Neutrophil (primary cell): Measurements from ENCODE around the gene SLC35F1.

ENCODE experiments used
- H3K27ac ChIP-seq: fragments of 200-600 bp; sonication (generic); 2 replicates; pipeline ENCODE4 v1.5.1; 2016; ENCODE audit warnings: mild to moderate bottlenecking, moderate library complexity
- H3K27me3 ChIP-seq: fragments of 200-600 bp; sonication (generic); 2 replicates; pipeline ENCODE4 v1.6.0; 2016; ENCODE audit warnings: mild to moderate bottlenecking
- H3K36me3 ChIP-seq: fragments of 200-600 bp; sonication (generic); 2 replicates; pipeline ENCODE4 v1.5.1; 2017
- H3K4me1 ChIP-seq, 2 experiments: fragments of 200-600 bp in 1 of 2; sonication (generic) in 1 of 2; 1 replicate in 1 of 2; 2 replicates in 1 of 2; pipeline versions ENCODE4 v1.5.1 to v1.6.1; 2013 to 2016; ENCODE audit warnings: low read depth in 1 of 2, low read length in 1 of 2, mild to moderate bottlenecking in 1 of 2, moderate library complexity in 1 of 2; ENCODE audit not compliant: control insufficient read depth in 1 of 2, insufficient read depth in 1 of 2
- H3K4me3 ChIP-seq, 2 experiments: fragments of 200-600 bp in 1 of 2; sonication (generic) in 1 of 2; 1 replicate in 1 of 2; 2 replicates in 1 of 2; pipeline ENCODE4 v1.5.1; 2013 to 2016; ENCODE audit warnings: low read depth in 1 of 2, low read length in 1 of 2, mild to moderate bottlenecking in 1 of 2, moderate library complexity in 1 of 2
- H3K9me3 ChIP-seq: fragments of 200-600 bp; sonication (generic); 2 replicates; pipeline ENCODE4 v1.5.1; 2016
- TF ChIP-seq, protein P1 (sequence below): fragments of 200-600 bp; sonication (generic); IDR thresholded peaks from 2 replicates; pipeline ENCODE4 v1.5.1; 2016; ENCODE audit warnings: antibody characterized with exemption

The SLC35F1 gene

DNA sequence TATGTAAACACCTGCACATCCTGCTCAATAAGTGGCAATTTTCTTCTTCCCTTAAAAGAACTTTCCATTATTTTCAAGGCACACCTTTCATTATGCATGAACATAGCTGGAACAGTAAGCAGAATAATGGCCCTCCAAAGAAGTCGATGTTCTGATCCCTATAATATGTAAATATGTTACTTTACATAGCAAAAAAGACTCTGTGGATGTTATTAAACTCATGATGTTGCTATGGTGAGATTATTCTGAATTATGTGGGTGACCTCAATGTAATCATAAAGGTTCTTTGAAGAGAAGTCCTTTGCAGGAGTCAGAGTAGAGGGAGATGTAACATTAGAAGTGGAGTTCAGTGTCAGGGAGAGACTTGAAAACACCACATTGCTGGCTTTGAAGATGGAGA is 341.1 kb downstream of the SLC35F1 start:
- TF ChIP-seq, protein P1, sequence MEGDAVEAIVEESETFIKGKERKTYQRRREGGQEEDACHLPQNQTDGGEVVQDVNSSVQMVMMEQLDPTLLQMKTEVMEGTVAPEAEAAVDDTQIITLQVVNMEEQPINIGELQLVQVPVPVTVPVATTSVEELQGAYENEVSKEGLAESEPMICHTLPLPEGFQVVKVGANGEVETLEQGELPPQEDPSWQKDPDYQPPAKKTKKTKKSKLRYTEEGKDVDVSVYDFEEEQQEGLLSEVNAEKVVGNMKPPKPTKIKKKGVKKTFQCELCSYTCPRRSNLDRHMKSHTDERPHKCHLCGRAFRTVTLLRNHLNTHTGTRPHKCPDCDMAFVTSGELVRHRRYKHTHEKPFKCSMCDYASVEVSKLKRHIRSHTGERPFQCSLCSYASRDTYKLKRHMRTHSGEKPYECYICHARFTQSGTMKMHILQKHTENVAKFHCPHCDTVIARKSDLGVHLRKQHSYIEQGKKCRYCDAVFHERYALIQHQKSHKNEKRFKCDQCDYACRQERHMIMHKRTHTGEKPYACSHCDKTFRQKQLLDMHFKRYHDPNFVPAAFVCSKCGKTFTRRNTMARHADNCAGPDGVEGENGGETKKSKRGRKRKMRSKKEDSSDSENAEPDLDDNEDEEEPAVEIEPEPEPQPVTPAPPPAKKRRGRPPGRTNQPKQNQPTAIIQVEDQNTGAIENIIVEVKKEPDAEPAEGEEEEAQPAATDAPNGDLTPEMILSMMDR = no peak
- Histone ChIP-seq H3K4me1 (no peaks in the 10 kb centered on the region), H3K27ac (no peak overlapping the region), H3K36me3 (no peaks in the 10 kb centered on the region), H3K27me3 (no peaks in the 10 kb centered on the region), H3K9me3 (no peaks in the 10 kb centered on the region), H3K4me3 (no peak overlapping the region)

DNA sequence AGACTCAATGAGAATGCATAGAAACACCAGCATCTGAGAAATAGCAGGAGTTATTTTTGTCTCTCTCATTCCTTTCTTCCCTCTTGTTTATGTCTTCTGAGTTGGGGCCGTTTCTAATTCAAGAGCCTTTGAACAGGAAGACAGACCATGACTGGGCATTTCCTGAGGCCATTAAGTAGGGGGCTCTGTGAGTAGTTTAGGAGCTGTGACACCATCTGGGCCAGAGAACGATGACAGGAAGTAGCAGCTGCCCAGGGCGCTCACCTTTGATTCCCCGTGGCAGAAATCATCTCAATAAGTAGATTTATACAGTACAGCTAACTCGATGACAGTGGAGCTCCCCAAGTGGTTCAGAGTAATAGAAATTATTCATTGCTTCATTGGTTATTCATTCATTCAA is 342.6 kb downstream of the SLC35F1 start:
- Histone ChIP-seq H3K27ac (no peak overlapping the region), H3K36me3 (no peaks in the 10 kb centered on the region), H3K9me3 (no peaks in the 10 kb centered on the region), H3K4me1 (no peaks in the 10 kb centered on the region), H3K4me3 (no peak overlapping the region), H3K27me3 (no peaks in the 10 kb centered on the region)
- TF ChIP-seq, protein P1 = no peak

DNA sequence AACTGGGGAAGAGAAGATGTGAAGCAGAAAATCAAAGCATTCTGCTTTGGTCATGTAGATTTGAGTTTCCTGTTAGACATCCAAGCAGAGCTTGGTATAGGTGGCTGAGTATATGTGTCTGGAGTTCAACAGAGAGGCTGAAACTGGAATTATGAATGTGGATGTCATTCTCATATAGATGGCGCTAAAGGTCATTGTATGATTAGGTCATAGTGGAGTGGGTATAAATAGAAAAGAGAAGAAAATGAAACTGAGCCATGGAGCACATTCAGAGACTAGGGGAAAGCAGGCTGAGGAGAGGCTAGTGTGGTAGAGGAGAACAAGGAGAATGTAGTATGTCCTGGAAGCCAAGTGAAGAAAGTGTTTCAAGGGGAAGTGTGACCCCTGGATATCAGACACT is 345.4 kb downstream of the SLC35F1 start:
- Histone ChIP-seq H3K36me3 (no peaks in the 10 kb centered on the region), H3K4me3 (no peak overlapping the region), H3K4me1 (no peaks in the 10 kb centered on the region), H3K27ac (no peak overlapping the region), H3K27me3 (no peaks in the 10 kb centered on the region), H3K9me3 (no peaks in the 10 kb centered on the region)
- TF ChIP-seq, protein P1 = no peak

DNA sequence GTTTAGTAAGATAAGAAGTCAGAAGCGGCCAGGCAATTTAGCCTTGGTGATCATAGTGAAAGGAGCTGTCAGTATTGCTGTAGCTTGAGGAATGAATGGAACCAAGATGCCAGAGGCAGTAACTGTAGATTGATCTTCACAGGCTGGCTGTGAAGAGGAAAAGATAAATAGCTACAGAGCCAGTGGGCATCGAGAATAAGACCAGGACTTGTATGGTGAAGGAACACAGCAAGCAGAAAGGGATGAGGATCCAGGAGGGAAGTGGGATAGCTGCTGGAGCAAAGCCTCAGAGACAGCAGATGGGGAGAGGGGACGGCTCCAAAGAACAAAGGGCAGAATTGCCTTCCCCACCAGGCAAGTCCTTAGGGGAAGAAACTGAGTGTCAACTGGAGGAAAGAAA is 346.7 kb downstream of the SLC35F1 start:
- no peaks in the 10 kb centered on the region for H3K36me3 ChIP-seq
- no peak overlapping the region for H3K27ac ChIP-seq
- no peaks in the 10 kb centered on the region for H3K27me3 ChIP-seq
- no peaks in the 10 kb centered on the region for H3K4me1 ChIP-seq
- no peak overlapping the region for H3K4me3 ChIP-seq
- TF ChIP-seq, protein P1 = no peak
- no peaks in the 10 kb centered on the region for H3K9me3 ChIP-seq

DNA sequence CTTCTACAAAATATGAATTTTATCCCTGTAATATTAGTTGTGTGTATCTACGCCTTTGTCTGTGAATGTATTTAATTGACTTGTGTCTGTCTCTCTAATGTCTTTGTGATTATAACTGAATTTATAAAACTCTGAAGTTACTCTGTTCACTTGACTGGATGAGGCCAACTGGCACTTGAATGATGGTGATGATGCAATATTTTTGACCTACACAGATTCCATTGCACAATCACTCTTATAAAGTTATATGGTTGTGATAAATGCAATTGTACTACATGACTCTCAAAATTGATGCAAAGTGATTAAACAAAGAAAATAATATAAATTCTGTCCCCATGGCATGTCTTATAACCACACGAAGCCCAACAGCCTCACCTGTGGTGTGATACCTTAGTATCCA is 353.8 kb downstream of the SLC35F1 start:
- Histone ChIP-seq H3K4me3 (no peak overlapping the region), H3K27me3 (no peaks in the 10 kb centered on the region), H3K9me3 (no peaks in the 10 kb centered on the region), H3K27ac (no peak overlapping the region), H3K36me3 (no peaks in the 10 kb centered on the region), H3K4me1 (no peaks in the 10 kb centered on the region)
- TF ChIP-seq, protein P1 = no peak

DNA sequence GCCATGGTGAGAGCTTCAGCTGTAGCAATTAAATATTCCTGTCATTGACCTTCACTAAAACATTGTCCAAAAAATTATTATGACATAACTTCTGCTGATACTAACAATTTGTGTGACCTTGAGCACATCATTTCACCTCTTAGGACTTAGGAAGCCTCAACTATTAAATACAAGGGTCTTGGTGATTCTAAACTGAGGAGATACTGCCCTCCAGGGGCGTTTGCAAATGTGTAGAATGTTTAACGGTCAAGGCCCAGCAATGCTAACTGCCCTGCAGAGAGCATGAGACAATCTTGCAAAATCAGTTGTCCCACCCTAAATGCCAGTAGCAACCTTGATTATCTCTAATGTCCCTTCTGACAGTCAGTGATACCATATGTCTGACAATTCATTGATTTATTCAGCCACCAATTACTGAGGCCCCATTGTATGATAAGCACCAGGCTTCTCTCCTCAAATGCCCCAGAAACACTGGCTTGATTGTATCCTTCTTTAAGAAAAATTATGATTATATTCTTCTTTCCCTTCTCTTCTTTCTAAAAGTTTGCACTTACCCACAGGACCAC is 356.9 kb downstream of the SLC35F1 start:
- Histone ChIP-seq H3K4me1 (no peaks in the 10 kb centered on the region), H3K27ac (no peak overlapping the region), H3K36me3 (no peaks in the 10 kb centered on the region), H3K9me3 (no peaks in the 10 kb centered on the region), H3K4me3 (no peak overlapping the region), H3K27me3 (no peaks in the 10 kb centered on the region)
- TF ChIP-seq, protein P1 = no peak
